ENCODE measurements around the gene GNA14. TPM values are rescaled to one million over a fixed set of nuclear protein-coding genes. Genes with fewer than 3 reads are reported as not detected.

GNA14 gene
- total RNA-seq, 1 donor: 6.5 TPM

GRCh38 chr9:77521091-77521490, 127.0 kb downstream of the GNA14 start:
- no peak for TF ChIP-seq CTCF (IDR thresholded peaks at IDR 0.05; ENCODE audit: insufficient read depth, low read depth, low read length)
- H3K4me3 ChIP-seq (ENCODE audit: low read depth, low read length): no peak overlapping the region
- DNase-seq (ENCODE audit: low read depth): no peak

GRCh38 chr9:77518688-77519087, 129.4 kb downstream of the GNA14 start:
- no peak for TF ChIP-seq CTCF (IDR thresholded peaks at IDR 0.05; ENCODE audit: insufficient read depth, low read depth, low read length)
- no peak overlapping the region for H3K4me3 ChIP-seq (ENCODE audit: low read depth, low read length)
- DNase-seq (ENCODE audit: low read depth): no peak

- no peak overlapping the region for H3K4me3 ChIP-seq (ENCODE audit: low read depth, low read length)
- TF ChIP-seq CTCF (IDR thresholded peaks at IDR 0.05; ENCODE audit: insufficient read depth, low read depth, low read length): no peak
- no peak for DNase-seq (ENCODE audit: low read depth)
These were observed 131.3 kb downstream of the GNA14 start for GRCh38 chr9:77516781-77517180.

GRCh38 chr9:77514886-77515711, 133.0 kb downstream of the GNA14 start:
- no peak overlapping the region for H3K4me3 ChIP-seq (ENCODE audit: low read depth, low read length)
- no peak for TF ChIP-seq CTCF (IDR thresholded peaks at IDR 0.05; ENCODE audit: insufficient read depth, low read depth, low read length)
- peak; percentile 71 for DNase-seq (ENCODE audit: low read depth)

GRCh38 chr9:77513457-77513856, 134.7 kb downstream of the GNA14 start:
- no peak for TF ChIP-seq CTCF (IDR thresholded peaks at IDR 0.05; ENCODE audit: insufficient read depth, low read depth, low read length)
- no peak overlapping the region for H3K4me3 ChIP-seq (ENCODE audit: low read depth, low read length)
- no peak for DNase-seq (ENCODE audit: low read depth)

GRCh38 chr9:77512876-77513275, 135.2 kb downstream of the GNA14 start:
- no peak for DNase-seq (ENCODE audit: low read depth)
- TF ChIP-seq CTCF (IDR thresholded peaks at IDR 0.05; ENCODE audit: insufficient read depth, low read depth, low read length): no peak

GRCh38 chr9:77511525-77511924, 136.6 kb downstream of the GNA14 start:
- H3K4me3 ChIP-seq (ENCODE audit: low read depth, low read length): no peak overlapping the region
- no peak for TF ChIP-seq CTCF (IDR thresholded peaks at IDR 0.05; ENCODE audit: insufficient read depth, low read depth, low read length)
- no peak for DNase-seq (ENCODE audit: low read depth)

More at GRCh38 chr9:77512876-77513275, 135.2 kb downstream of the GNA14 start:
- no peak overlapping the region for H3K4me3 ChIP-seq (ENCODE audit: low read depth, low read length)

Measured in fibroblast of villous mesenchyme (primary cell).